ENCODE results near the gene CNTNAP2. TPM values are rescaled to one million over a fixed set of nuclear protein-coding genes. Genes with fewer than 3 reads are reported as not detected.

Gene CNTNAP2
- total RNA-seq, 1 experiment from 2014 or later, result 64.5 TPM

- Histone ChIP-seq H2BK15ac (ENCODE audit: low read depth, low read length) (no peak overlapping the region), H3K79me1 (ENCODE audit: insufficient read depth, low read depth, low read length, poor library complexity, severe bottlenecking) (no peaks in the 10 kb centered on the region), H3K79me2 (ENCODE audit: insufficient read depth, low read length) (no peaks in the 10 kb centered on the region), H3K27ac (ENCODE audit: insufficient read length, low read depth, low read length) (no peak overlapping the region), H4K8ac (replicated peaks; ENCODE audit: insufficient read length, low read depth, low read length) (no peak overlapping the region), H4K5ac (ENCODE audit: insufficient read length, low read depth, low read length) (no peak overlapping the region), H3K23ac (ENCODE audit: insufficient read length, low read depth, low read length) (no peak overlapping the region), H3K23me2 (ENCODE audit: insufficient read length, low read depth, low read length, poor library complexity, severe bottlenecking) (no peaks in the 10 kb centered on the region), H3K9ac (ENCODE audit: extremely low read depth, insufficient read length, low read length) (no peak overlapping the region), H3T11ph (ENCODE audit: low read length) (no peak overlapping the region), H2BK120ac (ENCODE audit: low read depth, low read length, poor library complexity, severe bottlenecking) (no peak overlapping the region), H2BK12ac (ENCODE audit: insufficient read length, low read depth, low read length) (no peak overlapping the region), H2BK5ac (ENCODE audit: insufficient read length, low read length) (no peak overlapping the region), H3K4me2 (ENCODE audit: insufficient read depth, insufficient read length, low read length) (no peak overlapping the region), H3K4ac (ENCODE audit: low read depth, low read length) (no peak overlapping the region), H3K4me1 (ENCODE audit: insufficient read depth, low read length) (no peaks in the 10 kb centered on the region), H3K27me3 (ENCODE audit: insufficient read depth, low read length) (no peaks in the 10 kb centered on the region), H3K9me3 (ENCODE audit: control insufficient read depth, low read depth, low read length) (no peaks in the 10 kb centered on the region), H2AK5ac (ENCODE audit: insufficient read length, low read length) (no peak overlapping the region), H3K18ac (ENCODE audit: insufficient read length, low read depth, low read length) (no peak overlapping the region), H2AFZ (ENCODE audit: low read length) (no peak overlapping the region), H4K91ac (ENCODE audit: insufficient read length, low read depth, low read length) (no peak overlapping the region), H2BK20ac (ENCODE audit: low read depth, low read length, poor library complexity, severe bottlenecking) (no peak overlapping the region), H4K20me1 (ENCODE audit: control insufficient read depth, insufficient read depth, insufficient read length) (no peaks in the 10 kb centered on the region), H3K14ac (ENCODE audit: insufficient read depth, low read length) (no peak overlapping the region), H3K56ac (ENCODE audit: insufficient read length, low read depth, low read length) (no peak overlapping the region)
- Mint-ChIP-seq H3K9me3 (peaks cover 11 to 12% of the 10 kb centered on the region in 2 experiments; a peak in 4 of 5 replicates), H3K27ac (no peak overlapping the region), H3K27me3 (ENCODE audit: low read depth) (no peaks in the 10 kb centered on the region), H3K4me3 (no peak overlapping the region), H3K36me3 (ENCODE audit: insufficient read depth in 1 of 3, low read depth in 3 of 3) (peaks cover 5 to 12% (median 6%) of the 10 kb centered on the region in 3 experiments; a peak in 6 of 7 replicates), H3K4me1 (0 out of 4 replicates have a peak, but pooled peaks cover 0 to under 1% of the 10 kb centered on the region in 2 experiments)
- no peak for DNase-seq
- no peak for TF ChIP-seq CTCF (conservative IDR thresholded peaks at IDR 0.05)
- WGBS (ENCODE audit: extremely low coverage, insufficient read length, low lambda C conversion rate), result no CpG with 5 or more reads among the region's 5 CpGs
These were observed 1264.3 kb downstream of the CNTNAP2 start for GRCh38 chr7:147380926-147381325.
